Pericardium fibroblast (primary cell): Measurements from ENCODE around the gene RSU1. TPM values are rescaled to one million over a fixed set of nuclear protein-coding genes. Genes with fewer than 3 reads are reported as not detected.

ENCODE experiments used
- total RNA-seq: library from RNA; depleted of rRNA; stranded (reverse); fragments of >200 nt; gene quantifications from 2 replicates; pipeline ENCODE4 v1.2.3, GENCODE V29; 2015

The RSU1 gene
- 35.1 and 81.7 TPM in 2 replicates for total RNA-seq

GRCh38 chr10:16817125-16818019 is at the start of gene RSU1:
TSS of gene RSU1 (minus strand) at chr10:16817424. CDS start at chr10:16817081, 343 bp downstream.

